GM13976 (cell line): ENCODE results near the gene KLHL29.

Source experiments
- DNase-seq: peaks from one replicate; pipeline ENCODE4 v3.0.0; 2012; ENCODE audit warnings: low spot score
- in situ Hi-C: fragments of 300-500 bp; cut with MboI; formaldehyde crosslinking; loops from one replicate; pipeline ENCODE4 v1.12.0; 2022; ENCODE audit warnings: low sequenced_read_pairs, mixed read lengths, inconsistent platforms; ENCODE audit not compliant: unreplicated experiment
- TF ChIP-seq, protein P1 (sequence below): IDR thresholded peaks from 2 replicates; pipeline ENCODE4 v1.5.1; 2012; ENCODE audit warnings: borderline replicate concordance, mild to moderate bottlenecking; ENCODE audit not compliant: insufficient read depth; ENCODE audit errors: extremely low read depth, missing control alignments, control extremely low read depth

The KLHL29 gene

DNA sequence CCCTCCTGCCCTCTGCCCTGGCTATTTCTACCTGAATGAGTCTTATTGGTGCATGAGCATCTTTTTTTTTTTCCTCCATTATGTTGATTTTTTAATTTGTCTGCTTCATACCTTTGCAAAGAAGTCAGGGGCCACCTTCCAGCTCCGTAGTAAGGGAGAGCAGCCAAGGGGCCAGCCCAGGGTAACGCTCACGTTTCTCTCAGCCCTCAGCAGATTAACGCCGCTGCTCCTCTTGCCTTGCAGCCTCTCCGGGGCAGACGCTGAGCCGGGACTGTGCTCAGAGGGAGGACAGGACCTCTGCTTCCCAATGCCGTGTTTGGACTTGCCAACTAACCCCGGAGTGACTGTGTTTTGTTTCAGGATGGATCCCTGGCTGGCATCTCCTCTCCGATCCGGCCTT, 300.2 kb downstream of the KLHL29 start:
- in situ Hi-C loops, result no loop called here
- TF ChIP-seq, protein P1, sequence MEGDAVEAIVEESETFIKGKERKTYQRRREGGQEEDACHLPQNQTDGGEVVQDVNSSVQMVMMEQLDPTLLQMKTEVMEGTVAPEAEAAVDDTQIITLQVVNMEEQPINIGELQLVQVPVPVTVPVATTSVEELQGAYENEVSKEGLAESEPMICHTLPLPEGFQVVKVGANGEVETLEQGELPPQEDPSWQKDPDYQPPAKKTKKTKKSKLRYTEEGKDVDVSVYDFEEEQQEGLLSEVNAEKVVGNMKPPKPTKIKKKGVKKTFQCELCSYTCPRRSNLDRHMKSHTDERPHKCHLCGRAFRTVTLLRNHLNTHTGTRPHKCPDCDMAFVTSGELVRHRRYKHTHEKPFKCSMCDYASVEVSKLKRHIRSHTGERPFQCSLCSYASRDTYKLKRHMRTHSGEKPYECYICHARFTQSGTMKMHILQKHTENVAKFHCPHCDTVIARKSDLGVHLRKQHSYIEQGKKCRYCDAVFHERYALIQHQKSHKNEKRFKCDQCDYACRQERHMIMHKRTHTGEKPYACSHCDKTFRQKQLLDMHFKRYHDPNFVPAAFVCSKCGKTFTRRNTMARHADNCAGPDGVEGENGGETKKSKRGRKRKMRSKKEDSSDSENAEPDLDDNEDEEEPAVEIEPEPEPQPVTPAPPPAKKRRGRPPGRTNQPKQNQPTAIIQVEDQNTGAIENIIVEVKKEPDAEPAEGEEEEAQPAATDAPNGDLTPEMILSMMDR, result no peak
- DNase-seq, result no peak

DNA sequence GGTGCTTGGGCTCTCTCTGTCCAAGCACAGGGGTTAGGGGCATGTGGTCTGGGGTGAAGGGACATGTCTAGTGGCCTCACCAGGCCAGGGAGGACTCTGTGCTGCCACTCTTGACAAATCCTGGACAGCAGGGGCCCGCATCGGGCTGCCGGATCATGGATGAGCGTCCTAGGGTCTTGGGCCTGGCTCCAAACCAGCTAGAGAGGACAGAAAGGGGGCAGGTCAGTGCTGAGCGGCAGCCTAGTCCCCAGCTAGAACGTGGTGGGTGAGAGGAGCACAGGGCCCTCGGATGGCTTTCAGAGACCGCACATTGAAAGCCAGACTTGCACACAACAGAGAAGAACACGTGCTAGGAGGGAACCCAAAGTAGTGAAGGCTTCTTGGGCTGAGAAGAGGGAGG, 300.7 kb downstream of the KLHL29 start:
- in situ Hi-C loops, result no loop called here
- TF ChIP-seq, protein P1, result no peak
- no peak for DNase-seq

DNA sequence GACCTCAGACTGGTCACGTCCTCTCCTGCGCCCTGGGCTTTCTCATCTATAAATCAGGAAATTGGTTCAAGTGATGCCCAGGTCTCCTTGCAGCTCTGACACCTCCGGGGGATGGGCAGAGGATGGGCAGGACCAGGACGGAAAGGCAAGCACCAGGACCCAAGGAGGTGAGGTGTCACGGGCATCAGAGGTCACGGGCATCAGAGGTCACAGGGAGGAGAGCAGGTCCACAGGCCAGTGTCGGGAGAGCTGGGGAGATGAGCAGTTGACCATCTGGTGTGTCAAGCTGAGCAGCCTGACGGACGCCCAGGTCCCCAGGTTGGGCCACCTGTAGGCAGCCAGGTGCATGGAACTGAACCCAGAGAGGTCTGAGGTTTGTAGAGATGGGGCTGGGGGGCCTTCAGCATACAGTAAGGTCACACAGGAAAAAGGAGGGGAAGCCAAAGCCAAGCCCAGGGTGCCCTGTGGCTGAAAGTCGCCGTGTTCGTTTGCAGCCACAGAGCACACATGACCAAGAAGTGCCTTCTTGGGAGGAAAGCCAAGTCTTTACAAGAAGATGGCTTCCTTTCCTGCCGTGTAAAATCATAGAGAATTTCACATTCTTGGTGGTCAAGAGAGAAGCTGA, 301.5 kb downstream of the KLHL29 start:
- no peak for DNase-seq
- TF ChIP-seq, protein P1, result no peak
- in situ Hi-C loops, result no loop called here

DNA sequence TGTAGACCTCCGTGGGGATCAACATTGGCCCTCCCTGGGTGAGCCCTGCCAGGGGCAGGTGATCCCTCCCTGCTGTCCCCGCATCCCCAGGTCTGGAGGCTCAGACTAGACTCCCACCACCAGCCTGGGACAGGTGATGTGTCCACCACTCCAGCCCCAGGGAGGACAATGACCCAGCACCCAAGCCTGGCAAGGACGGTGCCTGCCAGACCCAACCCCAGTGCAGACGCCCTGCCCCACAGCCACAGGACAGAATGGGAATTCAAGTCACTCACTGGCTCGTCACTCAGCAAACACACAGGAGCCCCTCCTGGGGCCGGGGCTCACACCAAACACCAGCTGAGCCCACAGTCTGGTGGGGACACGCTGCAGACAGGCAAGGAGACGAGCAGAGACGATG, 302.2 kb downstream of the KLHL29 start:
- DNase-seq, result no peak
- TF ChIP-seq, protein P1, result no peak
- in situ Hi-C loops, result no loop called here

DNA sequence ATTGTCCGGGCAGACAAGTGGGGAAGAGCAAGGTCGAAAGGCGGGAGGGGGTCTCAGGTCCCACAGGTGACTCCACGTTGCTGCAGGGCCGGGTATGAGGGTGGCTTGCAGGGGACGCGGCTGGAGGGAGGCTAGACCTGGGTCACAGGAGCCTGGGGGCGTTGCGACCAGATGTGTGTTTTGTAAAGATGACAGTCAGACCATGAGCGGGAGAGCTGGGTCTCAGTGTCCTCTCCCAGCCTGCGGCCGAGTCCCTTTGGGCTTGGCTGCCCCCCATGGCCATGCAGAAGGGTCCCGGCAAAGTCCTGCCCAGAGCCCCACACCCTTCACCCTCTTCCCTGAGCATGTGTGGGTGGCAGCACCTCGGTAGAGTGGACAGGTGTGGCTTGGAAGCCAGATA, 302.7 kb downstream of the KLHL29 start:
- in situ Hi-C loops, result no loop called here
- DNase-seq, result no peak
- TF ChIP-seq, protein P1, result no peak

DNA sequence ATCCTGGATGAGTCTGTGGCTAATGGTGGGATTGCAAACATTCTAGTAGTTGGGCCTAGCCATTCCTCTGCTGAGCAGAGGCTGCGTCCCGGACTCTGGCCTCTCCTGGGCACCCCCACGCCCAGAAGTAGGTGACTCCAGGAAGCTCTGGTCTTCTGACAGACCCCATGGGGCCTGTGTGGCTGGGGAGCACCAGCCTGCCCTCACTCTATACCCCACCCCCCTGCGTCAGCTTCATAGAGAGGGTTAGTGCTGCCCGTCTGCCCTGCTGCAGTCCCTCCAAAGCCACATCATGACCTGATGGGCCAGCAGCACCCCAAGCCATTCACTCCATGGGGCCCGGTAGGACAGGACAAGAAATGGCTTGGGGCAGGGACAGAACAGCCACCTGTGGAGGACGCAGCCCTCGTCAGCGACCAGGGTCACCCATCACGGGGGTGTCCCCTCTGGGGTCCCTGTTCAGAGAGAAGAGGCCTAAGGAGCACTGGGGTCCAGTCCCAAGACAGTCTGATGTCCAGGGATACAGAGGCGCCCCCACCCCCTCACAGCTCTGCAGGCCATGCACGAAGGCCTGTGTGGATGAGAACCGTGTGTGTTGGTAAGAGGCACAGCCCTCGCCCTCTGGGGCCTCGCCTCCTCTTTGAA, 303.6 kb downstream of the KLHL29 start:
- no peak for DNase-seq
- TF ChIP-seq, protein P1, result no peak

More for the DNA sequence above, 303.6 kb downstream of the KLHL29 start:
- in situ Hi-C loops, result no loop called here
